ENCODE measurements around the gene TBCD.

DNA sequence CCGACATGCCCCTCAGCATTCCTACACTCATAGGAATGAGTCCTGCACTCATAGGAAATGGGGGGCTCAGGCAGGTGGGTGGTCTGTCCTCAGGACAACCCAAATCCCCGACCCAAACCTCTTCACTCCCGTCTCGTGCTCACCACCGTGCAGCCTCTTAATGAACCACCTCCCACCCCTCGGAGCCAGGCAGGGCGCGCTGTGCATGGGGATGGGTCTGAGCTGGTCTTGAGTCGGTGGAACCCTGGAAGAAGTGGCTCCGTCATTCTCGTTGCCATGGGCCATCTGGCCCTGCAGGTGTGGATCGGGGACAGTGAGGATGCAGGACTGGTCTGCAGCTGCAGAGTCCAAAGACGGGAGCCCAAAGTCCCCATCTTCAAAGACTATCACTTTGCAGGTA, 47.0 kb upstream of the TBCD start:
- no peak for TF ChIP-seq CTCF (IDR thresholded peaks at IDR 0.05; ENCODE audit: low read length)
- no peak for TF ChIP-seq EZH2 (optimal IDR thresholded peaks at IDR 0.05; ENCODE audit: low read depth, low read length)
